NCI-H1105 (cell line): ENCODE data around the gene PKP1.
A peak's percentile ranks its signal among the peaks of the same experiment; 100 is the strongest.

ENCODE experiments used
- DNase-seq: peaks from one replicate; lab custom pipeline; 2025; lab: John Stamatoyannopoulos, UW

The PKP1 gene

DNA sequence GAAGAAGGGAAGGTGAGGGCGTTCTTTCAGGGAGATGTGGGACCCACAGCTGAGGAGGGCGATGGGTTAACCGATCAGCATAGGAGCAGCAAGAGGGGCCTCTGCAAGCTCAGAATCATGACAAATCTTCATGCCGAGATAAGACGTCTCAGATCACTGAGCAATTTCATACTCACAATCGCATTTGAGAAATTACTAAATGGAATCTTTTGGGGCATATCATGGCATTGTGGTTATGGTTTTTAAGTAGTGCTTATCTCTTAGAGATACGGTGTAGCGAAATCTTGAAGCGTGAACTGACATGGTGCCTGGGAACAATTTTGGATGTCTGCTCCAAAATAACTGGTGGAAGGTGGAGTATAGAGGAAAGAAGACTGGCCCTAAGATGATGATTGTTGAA lies 88.0 kb downstream of the PKP1 start:
- DNase-seq: no peak

DNA sequence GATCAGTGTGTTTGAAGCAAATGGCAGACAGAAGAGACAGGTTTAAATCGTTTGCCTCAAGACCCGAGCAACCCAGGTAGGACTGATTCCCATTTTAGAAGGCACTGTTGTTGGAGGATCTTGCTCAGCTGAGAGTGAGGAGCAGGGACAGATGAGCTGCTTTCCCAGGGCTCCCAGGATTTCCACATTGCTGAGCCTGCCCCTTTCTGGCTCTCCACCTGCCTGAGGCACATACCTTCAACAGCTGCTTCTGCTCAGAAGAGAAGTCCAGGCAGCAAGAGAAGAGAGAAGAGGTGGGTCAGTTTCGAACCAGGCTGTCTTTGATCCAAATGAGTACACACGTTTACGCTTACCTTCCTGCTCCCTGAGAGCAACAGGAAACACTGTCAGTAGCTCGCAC lies 88.5 kb downstream of the PKP1 start:
- DNase-seq: no peak

DNA sequence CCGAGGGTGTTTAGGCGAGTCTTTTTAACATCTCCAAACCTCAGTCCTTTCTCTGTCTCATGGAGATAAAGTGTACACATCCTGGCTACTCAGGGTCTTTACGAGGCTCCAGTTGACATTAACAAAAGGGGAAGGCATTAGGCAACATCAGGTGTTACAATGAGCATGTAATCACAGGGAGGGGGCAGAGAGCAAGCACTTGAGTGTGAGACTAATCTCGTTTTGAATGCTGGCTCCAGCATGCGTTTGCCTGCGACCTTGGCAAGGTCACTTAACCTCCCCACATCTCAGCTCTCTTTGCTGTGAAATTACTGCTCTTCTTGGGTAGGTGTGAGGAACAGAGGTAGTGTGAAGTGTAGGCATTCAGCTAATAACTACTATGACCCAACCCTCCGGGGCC lies 91.1 kb downstream of the PKP1 start:
- no peak for DNase-seq

DNA sequence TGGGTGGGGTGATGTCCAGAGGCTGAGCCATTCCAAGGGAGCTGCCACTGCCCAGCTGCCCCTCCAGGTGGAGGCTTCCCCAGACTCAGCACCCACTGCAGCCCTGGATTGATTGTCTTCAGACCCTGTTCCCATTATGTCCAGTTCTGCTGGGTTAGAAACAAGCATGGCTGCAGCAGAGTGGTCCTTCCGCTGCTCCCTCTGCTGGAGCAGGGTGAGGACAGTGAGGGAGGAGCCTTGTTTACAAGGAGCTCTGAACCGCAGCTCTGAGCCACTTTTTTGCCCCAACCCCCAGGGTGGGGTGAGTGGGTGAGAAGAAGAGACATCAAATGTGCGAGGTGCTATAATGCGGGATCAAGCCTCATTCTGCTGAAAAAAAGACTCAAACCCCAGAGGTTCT lies 91.9 kb downstream of the PKP1 start:
- DNase-seq: no peak

DNA sequence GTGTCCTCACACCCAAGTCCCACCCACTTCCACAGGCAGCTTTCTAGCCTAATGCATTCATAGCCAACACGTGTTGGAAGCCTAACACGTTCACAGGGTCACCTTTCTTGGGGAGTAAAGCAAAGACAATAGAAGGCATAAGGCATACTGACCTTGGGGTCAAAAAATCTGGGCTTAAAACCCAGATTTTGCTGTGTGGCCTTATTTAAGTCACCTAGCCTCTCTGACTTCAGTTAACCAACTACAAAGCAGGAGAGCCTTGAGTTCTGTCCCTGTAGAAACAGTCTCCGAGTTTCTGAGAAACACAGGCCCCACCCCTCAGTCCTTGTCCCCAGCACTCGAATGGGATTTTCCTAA lies 92.8 kb downstream of the PKP1 start:
- DNase-seq: no peak

DNA sequence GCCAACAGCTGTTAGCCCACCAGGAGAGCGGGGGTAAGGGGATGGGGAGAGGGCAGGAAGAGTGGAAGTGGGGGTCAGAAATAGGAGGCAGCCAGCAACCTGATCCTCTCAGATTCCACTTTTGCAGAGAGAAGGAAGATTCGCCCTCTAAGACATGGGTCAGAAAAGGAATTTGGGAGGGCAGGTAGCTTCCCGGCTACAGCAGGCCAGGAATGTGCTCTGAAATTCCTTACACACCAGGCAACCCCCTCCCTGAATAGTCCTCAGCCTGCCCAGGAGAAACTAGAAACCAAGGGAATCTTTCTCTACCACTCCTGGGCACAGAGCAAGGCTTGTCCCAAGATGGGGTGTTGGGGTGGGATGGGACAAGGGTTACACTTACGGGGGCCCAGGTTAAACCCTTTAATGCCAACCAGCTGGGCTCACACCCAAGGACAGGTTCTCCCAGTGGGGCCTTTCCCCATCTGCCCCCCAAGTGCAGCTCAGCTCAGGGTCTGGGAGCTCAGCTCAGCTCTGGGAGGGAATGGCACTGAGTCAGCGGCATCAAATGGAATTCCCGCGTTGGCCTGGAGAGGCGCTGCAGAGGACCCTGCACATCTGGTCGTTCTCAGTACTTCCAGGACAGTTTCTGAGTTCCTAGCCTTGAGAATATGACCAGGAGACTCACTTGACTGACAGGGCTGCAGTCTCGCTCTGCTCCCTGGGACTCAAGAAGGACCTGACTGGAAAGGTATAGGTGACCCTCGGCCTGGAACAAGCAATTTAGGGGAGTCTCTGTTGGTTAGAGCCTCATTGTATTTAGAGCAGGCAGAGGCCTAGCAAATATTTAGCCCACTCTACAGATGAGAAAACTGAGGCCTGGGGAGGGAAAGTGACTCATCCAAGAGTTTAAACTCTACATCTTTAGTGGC lies 93.4 kb downstream of the PKP1 start:
- no peak for DNase-seq

DNA sequence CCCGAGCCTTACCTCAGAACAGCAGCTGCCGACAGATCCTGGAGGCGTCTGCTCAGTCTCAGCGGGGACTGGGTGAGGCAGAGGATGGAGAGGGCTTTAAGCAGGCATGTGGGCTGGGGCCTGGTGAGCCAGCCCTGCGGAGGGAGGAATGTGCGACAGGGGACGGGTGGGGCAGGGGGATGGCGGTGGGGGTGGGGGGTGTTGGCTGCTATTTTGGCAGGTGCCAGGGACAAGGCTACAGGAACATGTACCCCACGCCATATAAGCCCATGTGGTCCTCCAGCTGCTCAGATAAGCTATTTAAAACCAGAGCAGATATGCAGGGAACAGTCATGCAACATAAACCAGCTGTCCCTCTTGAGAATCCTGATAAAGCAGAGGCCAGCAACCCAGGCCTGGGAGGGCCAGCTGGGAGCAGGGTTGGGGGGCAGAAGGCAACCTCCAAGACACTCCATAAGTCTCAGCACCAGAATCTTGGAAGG lies 94.3 kb downstream of the PKP1 start, which contains the start of gene TNNT2:
TSS of gene TNNT2 (minus strand) at position 70 of the 482 bp plus-strand sequence. CDS start 4,426 bp downstream, outside the sequence.
- DNase-seq: no peak

DNA sequence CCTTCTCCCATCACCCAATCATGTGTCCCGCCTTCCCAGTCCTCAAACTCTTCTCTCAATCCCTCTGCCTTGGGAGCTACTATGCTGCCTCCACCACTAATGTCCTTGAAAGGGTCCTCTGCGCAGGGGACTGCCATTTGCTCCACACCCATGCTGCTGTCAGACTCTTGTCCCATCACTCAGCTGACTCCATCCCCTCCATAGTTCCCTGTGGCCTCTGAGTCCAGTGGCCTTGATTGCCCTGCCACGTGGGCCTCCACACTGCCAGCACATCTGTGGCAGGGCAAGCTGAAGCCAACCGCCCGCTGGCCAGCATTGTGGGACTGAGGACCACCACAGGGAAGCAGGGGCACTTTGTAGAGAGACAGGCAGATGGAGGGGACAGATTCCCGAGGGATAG lies 95.5 kb downstream of the PKP1 start:
- no peak for DNase-seq

DNA sequence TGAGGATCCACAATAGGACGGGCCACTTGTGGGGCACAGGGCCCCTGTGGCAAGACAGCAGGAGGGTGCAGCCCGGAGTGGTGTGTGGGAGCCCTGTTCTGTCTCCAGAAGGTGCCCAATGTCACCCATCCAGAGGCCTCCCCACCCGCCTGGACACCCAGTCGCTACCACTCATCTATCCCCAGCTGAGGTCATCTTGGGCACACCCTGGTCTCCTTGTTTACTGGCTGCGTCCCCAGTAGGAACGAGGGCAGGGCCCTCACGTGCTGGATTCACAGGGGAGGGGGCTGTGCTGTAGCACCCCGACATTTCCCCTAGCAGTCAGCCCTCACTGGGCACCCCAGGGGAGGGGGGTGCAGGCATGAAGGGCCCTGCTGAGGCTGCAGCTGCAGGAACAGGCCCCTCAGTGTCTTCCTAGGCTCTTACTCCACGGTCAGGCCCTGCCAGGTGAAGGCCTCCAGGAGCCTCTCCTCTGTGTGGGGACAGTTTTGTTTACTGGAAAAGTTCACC lies 96.5 kb downstream of the PKP1 start:
- DNase-seq: no peak

DNA sequence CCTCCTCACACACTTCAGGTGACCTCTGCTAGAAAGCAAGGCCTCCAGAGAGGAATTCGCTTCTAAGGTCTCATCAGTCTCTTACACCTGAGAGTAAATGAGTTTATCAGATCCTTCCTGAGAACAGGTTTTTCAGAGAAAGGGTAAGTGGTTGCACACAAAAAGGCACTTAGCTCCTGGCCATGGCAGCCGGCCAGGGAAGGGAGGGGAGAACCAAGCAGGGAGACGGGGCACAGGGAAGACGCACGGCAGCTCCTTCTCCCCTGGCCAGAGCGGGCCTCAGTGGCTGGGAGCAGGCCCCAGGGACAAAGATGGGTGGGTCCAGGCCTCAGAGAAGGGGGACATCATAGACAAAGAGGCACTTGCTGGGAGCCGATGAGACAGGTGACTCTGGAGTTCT lies 97.8 kb downstream of the PKP1 start:
- peak; percentile 81 for DNase-seq
